Upper lobe of right lung (tissue), 1 donor: ENCODE results near the gene EPB41L2. TPM values are rescaled to one million over a fixed set of nuclear protein-coding genes. Genes with fewer than 3 reads are reported as not detected.

ENCODE experiments used
- ATAC-seq: fragments of 200-7000 bp; cut with Tn5 transposase; one replicate; pipeline ENCODE4 v1.9.1; 2020; ENCODE audit warnings: mild to moderate bottlenecking, moderate library complexity
- DNase-seq: peaks from one replicate; pipeline ENCODE4 v3.0.0-alpha.2; 2020
- H3K27ac ChIP-seq: fragments of 200-600 bp; one replicate; pipeline ENCODE4 v1.8.0; 2022
- H3K27me3 ChIP-seq: fragments of 200-600 bp; one replicate; pipeline ENCODE4 v1.8.0; 2022; ENCODE audit warnings: mild to moderate bottlenecking
- H3K36me3 ChIP-seq: fragments of 200-600 bp; one replicate; pipeline ENCODE4 v1.8.0; 2022
- H3K4me1 ChIP-seq: fragments of 200-600 bp; one replicate; pipeline ENCODE4 v1.8.0; 2022
- H3K4me3 ChIP-seq: fragments of 200-600 bp; one replicate; pipeline ENCODE4 v1.8.0; 2022; ENCODE audit warnings: mild to moderate bottlenecking
- H3K9me3 ChIP-seq: fragments of 200-600 bp; one replicate; pipeline ENCODE4 v1.8.0; 2022
- CTCF ChIP-seq: fragments of 200-600 bp; IDR thresholded peaks from one replicate; pipeline ENCODE4 v1.8.0; 2022; ENCODE audit warnings: antibody characterized with exemption
- intact Hi-C: fragments of 100-400 bp; cut with DNase I; formaldehyde crosslinking; loops from one replicate; pipeline ENCODE4 v1.11.0; 2022
- total RNA-seq: library from RNA; stranded (reverse); fragmentation: NEBNext Ultra II Directional; extraction: Animal tissue kit (Norgen Biotek cat#: 25700); gene quantifications from one replicate; pipeline ENCODE4 v1.2.1, GENCODE V29; 2021
- donor health status: DM: no; HTN: yes; CAD: no; lungs with severe emphysema.

The EPB41L2 gene
- total RNA-seq, 1 donor from 2014 or later, result 174 TPM

DNA sequence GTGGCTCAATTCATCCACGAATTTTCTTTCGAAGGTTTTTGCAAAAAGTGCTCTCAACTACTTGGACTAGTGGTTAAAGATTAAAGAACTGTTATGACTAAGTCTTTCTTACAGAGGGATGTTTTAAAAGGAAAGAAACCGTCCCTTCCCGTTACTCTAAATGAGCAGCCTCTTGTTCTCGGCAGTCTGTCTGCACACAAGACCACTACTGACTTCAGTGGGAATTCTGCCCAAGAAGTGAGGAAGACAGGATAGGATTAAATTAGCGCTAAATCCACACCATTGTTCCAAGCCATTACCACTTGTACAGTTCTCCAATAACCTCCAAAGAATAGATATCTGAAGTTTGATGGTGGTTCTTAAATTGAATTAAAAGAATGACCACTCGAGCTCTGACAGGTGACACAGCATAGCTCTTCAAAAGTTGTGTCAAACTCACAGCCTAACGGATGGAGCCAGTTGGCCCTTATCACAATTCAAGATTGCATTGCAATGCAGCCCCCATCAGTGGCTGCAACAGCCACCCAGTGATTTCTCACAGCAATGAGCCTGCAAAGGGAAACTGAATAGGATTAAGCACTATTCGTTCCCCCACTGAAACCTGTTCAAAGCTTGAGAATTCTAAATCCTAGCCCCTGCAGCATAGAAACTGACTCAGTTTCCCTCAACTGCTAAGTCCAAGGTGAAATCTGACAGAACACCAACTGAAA, 1.8 kb downstream of the EPB41L2 start:
- TF ChIP-seq CTCF, result no peak
- H3K36me3 ChIP-seq, result no peaks in the 10 kb centered on the region
- DNase-seq (no peak), ATAC-seq (no peak)
- H3K27ac ChIP-seq, result peak overlapping the region; percentile 19
- H3K4me3 ChIP-seq, result peak overlapping the region; percentile 92
- no peaks in the 10 kb centered on the region for H3K27me3 ChIP-seq
- no peaks in the 10 kb centered on the region for H3K9me3 ChIP-seq
- peaks cover 15% of the 10 kb centered on the region for H3K4me1 ChIP-seq
- intact Hi-C loops, result no loop called here

- no peaks in the 10 kb centered on the region for H3K36me3 ChIP-seq
- TF ChIP-seq CTCF, result no peak
- DNase-seq (no peak), ATAC-seq (no peak)
- no peak overlapping the region for H3K27ac ChIP-seq
- intact Hi-C loops, result no loop called here
- peaks cover 2% of the 10 kb centered on the region for H3K9me3 ChIP-seq
- H3K27me3 ChIP-seq, result no peaks in the 10 kb centered on the region
- peaks cover 15% of the 10 kb centered on the region for H3K4me1 ChIP-seq
- no peak overlapping the region for H3K4me3 ChIP-seq
Measured at GRCh38 chr6:131060311-131060710, 2.7 kb downstream of the EPB41L2 start.

GRCh38 chr6:131059486-131059885, 3.6 kb downstream of the EPB41L2 start:
- intact Hi-C loops, result no loop called here
- DNase-seq, result no peak
- ATAC-seq, result no peak

GRCh38 chr6:131058236-131058635, 4.8 kb downstream of the EPB41L2 start:
- TF ChIP-seq CTCF, result no peak
- no peak for DNase-seq
- H3K36me3 ChIP-seq, result no peaks in the 10 kb centered on the region
- peaks cover 9% of the 10 kb centered on the region for H3K4me1 ChIP-seq
- intact Hi-C loops, result no loop called here
- no peak overlapping the region for H3K27ac ChIP-seq
- no peaks in the 10 kb centered on the region for H3K27me3 ChIP-seq
- ATAC-seq, result no peak
- peaks cover 18% of the 10 kb centered on the region for H3K9me3 ChIP-seq
- H3K4me3 ChIP-seq, result no peak overlapping the region

More at GRCh38 chr6:131059486-131059885, 3.6 kb downstream of the EPB41L2 start:
- Histone ChIP-seq H3K4me1 (peaks cover 15% of the 10 kb centered on the region), H3K27me3 (no peaks in the 10 kb centered on the region), H3K27ac (no peak overlapping the region), H3K36me3 (no peaks in the 10 kb centered on the region), H3K4me3 (no peak overlapping the region), H3K9me3 (peaks cover 10% of the 10 kb centered on the region)
- no peak for TF ChIP-seq CTCF

DNA sequence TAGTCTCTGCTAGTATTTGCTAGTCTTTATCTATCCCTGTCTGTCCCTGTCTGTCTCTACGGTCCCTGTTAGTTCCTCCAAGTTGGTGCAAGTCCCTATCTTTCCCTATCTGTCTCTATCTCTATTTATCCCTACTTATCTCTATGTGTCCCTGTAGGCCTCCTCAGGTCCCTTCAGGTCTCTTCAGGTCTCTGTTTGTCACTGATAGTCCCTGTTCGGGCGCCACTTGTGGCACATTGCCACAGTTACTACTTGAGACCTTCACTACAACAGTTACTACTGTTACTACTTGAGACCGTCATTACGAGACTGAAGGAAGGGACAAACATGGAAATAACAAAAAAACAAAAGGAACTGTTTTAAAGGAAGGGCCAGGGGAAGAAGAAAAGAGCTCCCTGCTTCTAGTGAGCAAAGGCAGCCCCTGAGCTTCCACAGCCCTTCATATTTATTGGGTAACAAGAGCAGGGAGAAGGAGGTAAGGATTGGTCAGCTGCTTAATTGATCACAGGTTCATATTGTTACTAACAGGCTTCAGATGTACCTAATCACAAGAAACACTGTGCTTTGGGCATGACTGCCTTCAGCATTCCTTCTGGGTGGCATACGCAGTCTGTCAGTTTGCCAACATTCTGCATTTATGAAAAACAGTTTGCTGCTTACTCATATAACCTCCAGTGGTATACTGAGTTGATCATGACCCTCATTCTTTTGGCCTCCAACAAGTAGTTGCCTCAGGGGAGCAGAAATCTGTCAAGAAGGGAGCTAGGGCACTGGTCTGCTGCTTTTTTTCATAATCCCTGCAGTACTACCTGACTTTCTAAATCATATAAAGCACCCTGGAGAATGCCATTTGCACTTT, 8.4 kb downstream of the EPB41L2 start:
- H3K4me3 ChIP-seq, result no peak overlapping the region
- no peaks in the 10 kb centered on the region for H3K36me3 ChIP-seq
- H3K4me1 ChIP-seq, result no peaks in the 10 kb centered on the region
- peaks cover 18% of the 10 kb centered on the region for H3K9me3 ChIP-seq
- no peaks in the 10 kb centered on the region for H3K27me3 ChIP-seq
- no peak for ATAC-seq
- no peak for DNase-seq
- no peak for TF ChIP-seq CTCF
- H3K27ac ChIP-seq, result no peak overlapping the region
- intact Hi-C loops, result no loop called here
